Smooth muscle cell (in vitro differentiated cells): ENCODE data around the gene ARRB2. TPM values are rescaled to one million over a fixed set of nuclear protein-coding genes. Genes with fewer than 3 reads are reported as not detected.

Experiments used
- DNase-seq: peaks from one replicate; lab custom pipeline; 2025; ENCODE audit not compliant: unreplicated experiment; lab: John Stamatoyannopoulos, UW
- H2AFZ ChIP-seq: fragments of 200-600 bp; sonication (generic); 2 replicates; pipeline ENCODE4 v1.6.0; 2016; ENCODE audit warnings: antibody characterized with exemption, low read depth, mild to moderate bottlenecking
- H3F3A ChIP-seq: fragments of 200-600 bp; sonication (generic); 2 replicates; pipeline ENCODE4 v1.6.0; 2017; ENCODE audit warnings: antibody characterized with exemption, low read depth
- H3K27ac ChIP-seq: fragments of 200-600 bp; sonication (generic); 2 replicates; pipeline ENCODE4 v1.5.1; 2016; ENCODE audit warnings: low read depth, mild to moderate bottlenecking
- H3K27me3 ChIP-seq: fragments of 200-600 bp; sonication (generic); 2 replicates; pipeline ENCODE4 v1.6.1; 2016; ENCODE audit warnings: low read depth, mild to moderate bottlenecking
- H3K36me3 ChIP-seq: fragments of 200-600 bp; sonication (generic); 2 replicates; pipeline ENCODE4 v1.5.1; 2016; ENCODE audit warnings: low read depth
- H3K4me1 ChIP-seq: fragments of 200-600 bp; sonication (generic); 2 replicates; pipeline ENCODE4 v1.5.1; 2016; ENCODE audit warnings: low read depth
- H3K4me2 ChIP-seq: fragments of 200-600 bp; sonication (generic); 2 replicates; pipeline ENCODE4 v1.6.0; 2016; ENCODE audit warnings: mild to moderate bottlenecking
- H3K4me3 ChIP-seq: fragments of 200-600 bp; sonication (generic); 2 replicates; pipeline ENCODE4 v1.5.1; 2016; ENCODE audit warnings: mild to moderate bottlenecking
- H3K79me2 ChIP-seq: fragments of 200-600 bp; sonication (generic); 2 replicates; pipeline ENCODE4 v1.6.0; 2016; ENCODE audit warnings: low read depth, mild to moderate bottlenecking
- H3K9ac ChIP-seq: fragments of 200-600 bp; sonication (generic); 2 replicates; pipeline ENCODE4 v1.6.0; 2016; ENCODE audit warnings: low read depth
- H3K9me3 ChIP-seq: fragments of 200-600 bp; sonication (generic); replicated peaks from 2 replicates; pipeline ENCODE4 v1.5.1; 2016; ENCODE audit warnings: low read depth
- H4K20me1 ChIP-seq: fragments of 200-600 bp; sonication (generic); 2 replicates; pipeline ENCODE4 v1.6.0; 2016; ENCODE audit warnings: low read depth
- CTCF ChIP-seq: fragments of 200-600 bp; sonication (generic); IDR thresholded peaks from 2 replicates; pipeline ENCODE4 v1.5.1; 2017; ENCODE audit warnings: borderline replicate concordance, mild to moderate bottlenecking, antibody characterized with exemption; ENCODE audit not compliant: insufficient read depth, poor library complexity, severe bottlenecking
- WGBS: methylation state at CpG from one replicate; pipeline ENCODE4 v1.1.7; 2016; ENCODE audit warnings: low lambda C conversion rate; 5-methylcytosine and 5-hydroxymethylcytosine counted together
- polyA plus RNA-seq: library from polyadenylated mRNA; unstranded; fragments of >200 nt; fragmentation: Nextera tagmentation; extraction: Ambion mirVana; gene quantifications from 2 replicates; pipeline ENCODE4 v1.2.1, GENCODE V29; 2016
- total RNA-seq: library from RNA; depleted of rRNA; stranded (reverse); fragments of >200 nt; gene quantifications from 2 replicates; pipeline ENCODE4 v1.2.3, GENCODE V29; 2014

The ARRB2 gene
- total and polyA plus RNA-seq, 2 experiments from 2014 or later = 4.0 to 7.6 TPM

DNA sequence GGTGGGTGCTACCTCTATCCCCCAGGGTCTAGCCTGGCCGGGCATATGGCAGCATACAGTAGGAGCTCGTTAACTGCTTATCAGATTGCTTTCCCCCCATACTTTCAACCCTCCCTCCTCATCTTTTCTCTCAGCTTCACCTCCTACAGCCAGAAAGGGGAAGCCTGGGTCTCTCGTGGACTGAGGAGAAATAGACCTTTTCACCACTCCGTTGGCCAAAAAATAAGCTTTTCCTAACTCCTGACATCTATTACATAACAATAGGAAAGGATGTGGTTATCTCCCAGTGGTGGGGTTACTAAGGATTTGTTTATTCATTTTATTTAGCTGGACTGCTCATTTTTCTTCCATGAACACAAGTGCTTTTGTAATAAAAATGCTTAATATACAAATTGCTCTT is 38.3 kb downstream of the ARRB2 start:
- H3K79me2 ChIP-seq = no peaks in the 10 kb centered on the region
- H2AFZ ChIP-seq = no peak overlapping the region
- TF ChIP-seq CTCF = no peak
- H3K4me2 ChIP-seq = no peak overlapping the region
- no peaks in the 10 kb centered on the region for H3F3A ChIP-seq
- H3K9me3 ChIP-seq = no peaks in the 10 kb centered on the region
- WGBS = 78% methylated on average over 4 of the region's 4 CpGs
- no peaks in the 10 kb centered on the region for H4K20me1 ChIP-seq
- H3K4me1 ChIP-seq = peaks cover 6% of the 10 kb centered on the region
- H3K4me3 ChIP-seq = no peak overlapping the region
- no peak overlapping the region for H3K9ac ChIP-seq
- no peak for DNase-seq
- H3K36me3 ChIP-seq = no peaks in the 10 kb centered on the region
- peaks cover 50% of the 10 kb centered on the region for H3K27me3 ChIP-seq
- no peak overlapping the region for H3K27ac ChIP-seq

GRCh38 chr17:4750606-4751005 is 40.2 kb downstream of the ARRB2 start:
- Histone ChIP-seq H4K20me1 (no peaks in the 10 kb centered on the region), H2AFZ (no peak overlapping the region), H3K27me3 (peaks cover 45% of the 10 kb centered on the region), H3K4me1 (peaks cover 2% of the 10 kb centered on the region), H3K4me3 (no peak overlapping the region), H3K79me2 (no peaks in the 10 kb centered on the region), H3K9me3 (no peaks in the 10 kb centered on the region), H3K9ac (no peak overlapping the region), H3K4me2 (no peak overlapping the region), H3K36me3 (no peaks in the 10 kb centered on the region), H3F3A (no peaks in the 10 kb centered on the region), H3K27ac (no peak overlapping the region)
- 52% methylated on average over 3 of the region's 3 CpGs for WGBS
- DNase-seq = no peak
- no peak for TF ChIP-seq CTCF

DNA sequence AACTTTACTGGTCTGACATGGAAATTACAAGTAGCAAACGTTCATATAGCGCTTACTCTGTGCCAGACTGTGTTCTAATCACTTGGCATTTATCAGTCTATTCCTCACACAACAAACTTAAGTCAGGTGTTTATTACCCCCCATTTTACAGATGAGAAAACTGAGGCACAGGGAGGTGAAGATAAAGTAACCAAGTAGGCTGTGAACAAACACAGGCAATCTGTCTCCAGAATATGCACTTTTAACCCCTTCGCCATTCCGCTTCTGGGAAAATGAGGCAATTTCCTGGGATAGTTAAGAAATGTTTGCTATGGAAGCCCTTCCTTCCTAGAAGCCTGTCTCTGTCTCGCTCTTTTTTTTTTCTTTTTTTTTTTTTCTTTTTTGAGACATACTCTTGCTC is 41.5 kb downstream of the ARRB2 start:
- no peak overlapping the region for H3K4me2 ChIP-seq
- no peak overlapping the region for H2AFZ ChIP-seq
- H3K4me3 ChIP-seq = no peak overlapping the region
- no peaks in the 10 kb centered on the region for H3K36me3 ChIP-seq
- no peaks in the 10 kb centered on the region for H3K79me2 ChIP-seq
- H3K27me3 ChIP-seq = peaks cover 43% of the 10 kb centered on the region
- no peaks in the 10 kb centered on the region for H3K9me3 ChIP-seq
- H4K20me1 ChIP-seq = no peaks in the 10 kb centered on the region
- no peak for TF ChIP-seq CTCF
- no peak for DNase-seq
- H3F3A ChIP-seq = no peaks in the 10 kb centered on the region
- H3K9ac ChIP-seq = no peak overlapping the region
- no peaks in the 10 kb centered on the region for H3K4me1 ChIP-seq
- H3K27ac ChIP-seq = no peak overlapping the region
- WGBS = 85% methylated on average over 5 of the region's 5 CpGs

DNA sequence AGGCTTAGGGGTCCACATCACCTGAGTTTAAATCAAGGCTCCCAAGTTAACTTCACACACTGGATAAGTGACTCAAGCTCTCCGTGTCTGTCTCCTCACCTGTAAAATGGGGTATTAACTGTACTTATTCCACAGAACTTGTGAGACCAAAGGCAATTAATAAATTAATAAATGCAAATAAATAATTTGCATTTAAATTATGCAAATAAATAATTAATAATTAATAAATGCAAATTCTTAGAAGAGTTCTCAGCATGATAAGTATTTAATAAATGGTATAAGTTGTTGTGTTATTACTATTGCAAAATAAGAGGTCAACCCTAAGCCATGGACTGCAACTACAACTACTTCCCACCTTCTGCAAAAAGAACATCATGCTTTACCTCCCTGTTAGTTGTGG is 43.0 kb downstream of the ARRB2 start:
- no peak overlapping the region for H3K9ac ChIP-seq
- TF ChIP-seq CTCF = no peak
- no peaks in the 10 kb centered on the region for H3F3A ChIP-seq
- no peak overlapping the region for H3K4me3 ChIP-seq
- no peaks in the 10 kb centered on the region for H3K4me1 ChIP-seq
- H3K36me3 ChIP-seq = no peaks in the 10 kb centered on the region
- no peaks in the 10 kb centered on the region for H3K9me3 ChIP-seq
- no peak overlapping the region for H2AFZ ChIP-seq
- H3K27me3 ChIP-seq = peaks cover 49% of the 10 kb centered on the region
- no peak overlapping the region for H3K27ac ChIP-seq
- no peaks in the 10 kb centered on the region for H3K79me2 ChIP-seq
- DNase-seq = no peak
- no peaks in the 10 kb centered on the region for H4K20me1 ChIP-seq
- WGBS = 97% methylated on average over 1 of the region's 1 CpG
- H3K4me2 ChIP-seq = no peak overlapping the region
